H9 (cell line): ENCODE data around the gene ARHGAP15. TPM values are rescaled to one million over a fixed set of nuclear protein-coding genes. Genes with fewer than 3 reads are reported as not detected.

Source experiments
- DNase-seq: peaks from one replicate; pipeline ENCODE4 v3.0.0-alpha.2; 2017
- H2AFZ ChIP-seq: one replicate; pipeline ENCODE4 v1.6.1; 2013; ENCODE audit warnings: mild to moderate bottlenecking, low read length, control low read depth, moderate library complexity
- H2AK5ac ChIP-seq: 2 replicates; pipeline ENCODE4 v1.6.1; 2013; ENCODE audit warnings: low read length, control low read depth, mixed read lengths; ENCODE audit not compliant: insufficient read length
- H2BK120ac ChIP-seq: one replicate; pipeline ENCODE4 v1.6.1; 2013; ENCODE audit warnings: low read depth, mild to moderate bottlenecking, low read length, control low read depth, inconsistent platforms; ENCODE audit not compliant: poor library complexity, severe bottlenecking
- H2BK12ac ChIP-seq: 2 replicates; pipeline ENCODE4 v1.6.1; 2013; ENCODE audit warnings: low read length, control low read depth, mixed read lengths, low read depth; ENCODE audit not compliant: insufficient read length
- H2BK15ac ChIP-seq: 2 replicates; pipeline ENCODE4 v1.6.1; 2013; ENCODE audit warnings: low read depth, low read length, control low read depth
- H2BK20ac ChIP-seq: one replicate; pipeline ENCODE4 v1.6.1; 2013; ENCODE audit warnings: low read depth, mild to moderate bottlenecking, low read length, control low read depth, inconsistent platforms; ENCODE audit not compliant: poor library complexity, severe bottlenecking
- H2BK5ac ChIP-seq: 2 replicates; pipeline ENCODE4 v1.6.1; 2013; ENCODE audit warnings: low read length, control low read depth, mixed read lengths; ENCODE audit not compliant: insufficient read length
- H3K14ac ChIP-seq: 2 replicates; pipeline ENCODE4 v1.6.1; 2013; ENCODE audit warnings: low read length, control low read depth; ENCODE audit not compliant: insufficient read depth
- H3K18ac ChIP-seq: 2 replicates; pipeline ENCODE4 v1.6.1; 2013; ENCODE audit warnings: low read depth, mild to moderate bottlenecking, mixed read lengths, low read length, control low read depth; ENCODE audit not compliant: insufficient read length
- H3K23ac ChIP-seq: 2 replicates; pipeline ENCODE4 v1.6.1; 2013; ENCODE audit warnings: low read length, control low read depth, mixed read lengths, low read depth; ENCODE audit not compliant: insufficient read length
- H3K23me2 ChIP-seq: 2 replicates; pipeline ENCODE4 v1.6.1; 2013; ENCODE audit warnings: low read depth, mild to moderate bottlenecking, mixed read lengths, low read length, control low read depth; ENCODE audit not compliant: insufficient read length, poor library complexity, severe bottlenecking
- H3K27ac ChIP-seq: 2 replicates; pipeline ENCODE4 v1.5.1; 2013; ENCODE audit warnings: low read length, control low read depth, mixed read lengths, low read depth; ENCODE audit not compliant: insufficient read length
- H3K27me3 ChIP-seq: 2 replicates; pipeline ENCODE4 v1.6.1; 2013; ENCODE audit warnings: low read length, control low read depth, inconsistent platforms; ENCODE audit not compliant: insufficient read depth
- H3K4ac ChIP-seq: 2 replicates; pipeline ENCODE4 v1.6.1; 2013; ENCODE audit warnings: low read depth, mild to moderate bottlenecking, control low read depth, inconsistent platforms, low read length, moderate library complexity
- H3K4me1 ChIP-seq: 2 replicates; pipeline ENCODE4 v1.6.1; 2013; ENCODE audit warnings: low read length, control low read depth, inconsistent platforms; ENCODE audit not compliant: insufficient read depth
- H3K4me2 ChIP-seq: 2 replicates; pipeline ENCODE4 v1.6.1; 2013; ENCODE audit warnings: low read length, control low read depth, mixed read lengths; ENCODE audit not compliant: insufficient read length, insufficient read depth
- H3K56ac ChIP-seq: 2 replicates; pipeline ENCODE4 v1.6.1; 2013; ENCODE audit warnings: low read depth, mild to moderate bottlenecking, mixed read lengths, low read length, control low read depth; ENCODE audit not compliant: insufficient read length
- H3K79me1 ChIP-seq: 2 replicates; pipeline ENCODE4 v1.6.1; 2013; ENCODE audit warnings: low read depth, mild to moderate bottlenecking, moderate library complexity, low read length, control low read depth, inconsistent platforms; ENCODE audit not compliant: insufficient read depth, poor library complexity, severe bottlenecking
- H3K79me2 ChIP-seq: 2 replicates; pipeline ENCODE4 v1.6.1; 2013; ENCODE audit warnings: low read length, control low read depth, inconsistent platforms; ENCODE audit not compliant: insufficient read depth
- H3K9ac ChIP-seq: 2 replicates; pipeline ENCODE4 v1.6.1; 2013; ENCODE audit warnings: low read length, control low read depth, mixed read lengths; ENCODE audit not compliant: insufficient read length; ENCODE audit errors: extremely low read depth
- H3K9me3 ChIP-seq: one replicate; pipeline ENCODE4 v1.6.1; 2013; ENCODE audit warnings: low read depth, low read length, inconsistent platforms; ENCODE audit not compliant: control insufficient read depth
- H3T11ph ChIP-seq: one replicate; pipeline ENCODE4 v1.6.1; 2013; ENCODE audit warnings: mild to moderate bottlenecking, low read length, control low read depth, inconsistent platforms
- H4K20me1 ChIP-seq: one replicate; pipeline ENCODE4 v1.6.1; 2013; ENCODE audit not compliant: control insufficient read depth, insufficient read length, insufficient read depth
- H4K5ac ChIP-seq: 2 replicates; pipeline ENCODE4 v1.6.1; 2013; ENCODE audit warnings: low read depth, mild to moderate bottlenecking, mixed read lengths, low read length, control low read depth; ENCODE audit not compliant: insufficient read length
- H4K8ac ChIP-seq: replicated peaks from 2 replicates; pipeline ENCODE4 v1.6.1; 2013; ENCODE audit warnings: low read length, control low read depth, mixed read lengths, low read depth; ENCODE audit not compliant: insufficient read length
- H4K91ac ChIP-seq: 2 replicates; pipeline ENCODE4 v1.6.1; 2013; ENCODE audit warnings: low read depth, mild to moderate bottlenecking, moderate library complexity, mixed read lengths, low read length, control low read depth; ENCODE audit not compliant: insufficient read length
- H3K27ac Mint-ChIP-seq, 3 experiments: 2 replicates in 2 of 3; 3 replicates in 1 of 3; pipeline ENCODE4 v1.8.0; 2020 to 2021; ENCODE audit warnings: mixed read lengths in 3 of 3, mild to moderate bottlenecking in 1 of 3, moderate library complexity in 1 of 3
- H3K27me3 Mint-ChIP-seq: 2 replicates; pipeline ENCODE4 v1.8.0; 2021; ENCODE audit warnings: low read depth, mild to moderate bottlenecking, moderate library complexity, mixed read lengths
- H3K36me3 Mint-ChIP-seq, 3 experiments: 2 replicates in 2 of 3; 3 replicates in 1 of 3; pipeline ENCODE4 v1.8.0; 2020 to 2021; ENCODE audit warnings: low read depth in 3 of 3, mixed read lengths in 3 of 3; ENCODE audit not compliant: insufficient read depth in 1 of 3
- H3K4me1 Mint-ChIP-seq, 2 experiments: 2 replicates each; pipeline ENCODE4 v1.8.0; 2020; ENCODE audit warnings: mixed read lengths in 2 of 2
- H3K4me3 Mint-ChIP-seq, 2 experiments: 2 replicates in 1 of 2; 3 replicates in 1 of 2; pipeline ENCODE4 v1.8.0; 2020 to 2021; ENCODE audit warnings: mild to moderate bottlenecking in 2 of 2, mixed read lengths in 2 of 2, moderate library complexity in 1 of 2
- H3K9me3 Mint-ChIP-seq, 2 experiments: 2 replicates in 1 of 2; 3 replicates in 1 of 2; pipeline ENCODE4 v1.8.0; 2020; ENCODE audit warnings: mild to moderate bottlenecking in 2 of 2, mixed read lengths in 2 of 2, moderate library complexity in 1 of 2
- CTCF ChIP-seq: fragments of 200-600 bp; sonication (generic); conservative IDR thresholded peaks from 3 replicates; pipeline ENCODE4 v1.8.0; 2021; ENCODE audit warnings: antibody characterized with exemption, mild to moderate bottlenecking
- WGBS: extraction: QIAGEN DNeasy Blood & Tissue Kit; methylation state at CpG from one replicate; pipeline ENCODE4 v1.1.7; 2013; ENCODE audit warnings: missing lambda C conversion rate, low lambda C conversion rate, mixed read lengths; ENCODE audit not compliant: insufficient read length; ENCODE audit errors: extremely low coverage; 5-methylcytosine and 5-hydroxymethylcytosine counted together
- total RNA-seq: library from RNA; stranded (reverse); gene quantifications from 2 replicates; pipeline ENCODE4 v1.2.1, GENCODE V29; 2021

Gene ARHGAP15
- total RNA-seq, 1 experiment from 2014 or later, result not detected

- no peak overlapping the region for H3K14ac ChIP-seq
- H3K4me1 ChIP-seq, result no peaks in the 10 kb centered on the region
- Mint-ChIP-seq H3K27ac (no peak overlapping the region), H3K36me3 (no peaks in the 10 kb centered on the region; a peak in 1 of 7 replicates), H3K9me3 (no peaks in the 10 kb centered on the region), H3K4me1 (peaks cover 11 to 12% of the 10 kb centered on the region in 2 experiments), H3K27me3 (no peaks in the 10 kb centered on the region), H3K4me3 (no peak overlapping the region)
- no peaks in the 10 kb centered on the region for H4K20me1 ChIP-seq
- no peaks in the 10 kb centered on the region for H3K79me2 ChIP-seq
- H3K27ac ChIP-seq, result no peak overlapping the region
- H4K5ac ChIP-seq, result no peak overlapping the region
- no peak overlapping the region for H3K4ac ChIP-seq
- no peak overlapping the region for H3K56ac ChIP-seq
- WGBS, result no CpG with 5 or more reads among the region's 4 CpGs
- no peak overlapping the region for H2BK120ac ChIP-seq
- H3K4me2 ChIP-seq, result no peak overlapping the region
- H2BK15ac ChIP-seq, result no peak overlapping the region
- H3T11ph ChIP-seq, result no peak overlapping the region
- no peak overlapping the region for H3K18ac ChIP-seq
- no peak for DNase-seq
- H4K91ac ChIP-seq, result no peak overlapping the region
- no peak overlapping the region for H4K8ac ChIP-seq
- no peaks in the 10 kb centered on the region for H3K27me3 ChIP-seq
- no peak for TF ChIP-seq CTCF
- no peaks in the 10 kb centered on the region for H3K23me2 ChIP-seq
- H2BK5ac ChIP-seq, result no peak overlapping the region
- H2BK12ac ChIP-seq, result no peak overlapping the region
- H2AFZ ChIP-seq, result no peak overlapping the region
- no peaks in the 10 kb centered on the region for H3K79me1 ChIP-seq
- no peaks in the 10 kb centered on the region for H3K9me3 ChIP-seq
- H3K9ac ChIP-seq, result no peak overlapping the region
- no peak overlapping the region for H3K23ac ChIP-seq
- no peak overlapping the region for H2AK5ac ChIP-seq
- no peak overlapping the region for H2BK20ac ChIP-seq
These were observed 685.9 kb downstream of the ARHGAP15 start for GRCh38 chr2:143815082-143815481.
